Measurements from ENCODE around the gene DYNLRB1. TPM values are rescaled to one million over a fixed set of nuclear protein-coding genes. Genes with fewer than 3 reads are reported as not detected.

Gene DYNLRB1
- total and polyA plus RNA-seq, 2 of the 13 experiments (the other 11 are each of a cell fraction or from before 2014, with no cell fraction given) = 140 to 244 TPM

GRCh38 chr20:34536798-34537394, 20.7 kb downstream of the DYNLRB1 start (continued):
- TF ChIP-seq ZNF597 (CRISPR knock-in tag; IDR thresholded peaks at IDR 0.05) (no peak), SP2 (CRISPR knock-in tag; IDR thresholded peaks at IDR 0.05) (no peak), MYNN (CRISPR knock-in tag; IDR thresholded peaks at IDR 0.05; ENCODE audit: low read depth) (0 out of 2 replicates have a peak, but pooled peaks have one; percentile 45), GFI1 (CRISPR knock-in tag; IDR thresholded peaks at IDR 0.05; ENCODE audit: borderline replicate concordance) (no peak), FLYWCH1 (CRISPR knock-in tag; IDR thresholded peaks at IDR 0.05) (no peak), CENPX (CRISPR knock-in tag; IDR thresholded peaks at IDR 0.05) (no peak), HNRNPH1 (optimal IDR thresholded peaks at IDR 0.05; ENCODE audit: low read depth, low read length) (no peak), PITX1 (CRISPR knock-in tag; IDR thresholded peaks at IDR 0.05) (no peak), ZFP41 (CRISPR knock-in tag; IDR thresholded peaks at IDR 0.05; ENCODE audit: borderline replicate concordance) (no peak), ZNF577 (CRISPR knock-in tag; IDR thresholded peaks at IDR 0.05; ENCODE audit: borderline replicate concordance, low read depth) (no peak), ZNF326 (CRISPR knock-in tag; IDR thresholded peaks at IDR 0.05; ENCODE audit: borderline replicate concordance) (no peak), ZBTB7B (CRISPR knock-in tag; IDR thresholded peaks at IDR 0.05) (no peak), THAP11 (CRISPR knock-in tag; IDR thresholded peaks at IDR 0.05) (no peak), AGO2 (optimal IDR thresholded peaks at IDR 0.05; ENCODE audit: low read depth, low read length) (no peak), MAX (IDR thresholded peaks at IDR 0.05) (no peak; the same call in 1 of the 2 replicates), MTA3 (CRISPR knock-in tag; IDR thresholded peaks at IDR 0.05) (no peak), BCLAF1 (IDR thresholded peaks at IDR 0.05) (no peak), ZNF510 (CRISPR knock-in tag; IDR thresholded peaks at IDR 0.05; ENCODE audit: low read depth) (no peak), ZNF639 (CRISPR knock-in tag; conservative IDR thresholded peaks at IDR 0.05) (no peak), ZNF263 (CRISPR knock-in tag; IDR thresholded peaks at IDR 0.05) (0 out of 2 replicates have a peak, but pooled peaks have one; percentile 33), HOXA5 (CRISPR knock-in tag; IDR thresholded peaks at IDR 0.05) (no peak), ZNF564 (CRISPR knock-in tag; IDR thresholded peaks at IDR 0.05) (no peak)
- TF ChIP-seq, protein P1, sequence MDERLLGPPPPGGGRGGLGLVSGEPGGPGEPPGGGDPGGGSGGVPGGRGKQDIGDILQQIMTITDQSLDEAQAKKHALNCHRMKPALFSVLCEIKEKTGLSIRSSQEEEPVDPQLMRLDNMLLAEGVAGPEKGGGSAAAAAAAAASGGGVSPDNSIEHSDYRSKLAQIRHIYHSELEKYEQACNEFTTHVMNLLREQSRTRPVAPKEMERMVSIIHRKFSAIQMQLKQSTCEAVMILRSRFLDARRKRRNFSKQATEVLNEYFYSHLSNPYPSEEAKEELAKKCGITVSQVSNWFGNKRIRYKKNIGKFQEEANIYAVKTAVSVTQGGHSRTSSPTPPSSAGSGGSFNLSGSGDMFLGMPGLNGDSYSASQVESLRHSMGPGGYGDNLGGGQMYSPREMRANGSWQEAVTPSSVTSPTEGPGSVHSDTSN (CRISPR knock-in tag; IDR thresholded peaks at IDR 0.05) = no peak

All from HepG2 (cell line).